Pancreas (tissue), 10 donors: Measurements from ENCODE around the gene GPRIN2. TPM values are rescaled to one million over a fixed set of nuclear protein-coding genes. Genes with fewer than 3 reads are reported as not detected.

Source experiments
- ATAC-seq, 4 donors: fragments of 200-7000 bp; cut with Tn5 transposase; one replicate each; pipeline versions ENCODE4 v1.8.0 to v1.9.1; 2020; ENCODE audit warnings: mild to moderate bottlenecking in 4 of 4, moderate library complexity in 4 of 4
- DNase-seq, 6 donors: peaks; one replicate each; pipeline ENCODE4 v3.0.0-alpha.2; 2020
- FAIRE-seq: peaks from 2 replicates; lab custom pipeline; 2012; peaks lifted over from hg19 to GRCh38; lab: Jason Lieb, UNC
- H3K27ac ChIP-seq, 4 donors: fragments of 200-600 bp; sonication (generic); 1 replicate in 3 of 4; 2 replicates in 1 of 4; pipeline versions ENCODE4 v1.5.0 to v1.8.0; 2020
- H3K27me3 ChIP-seq, 4 donors: fragments of 200-600 bp; one replicate each; pipeline ENCODE4 v1.8.0; 2021
- H3K36me3 ChIP-seq, 3 donors: fragments of 200-600 bp; sonication (generic) in 1 of 3; one replicate each; pipeline versions ENCODE4 v1.5.0 to v1.8.0; 2020 to 2021
- H3K4me1 ChIP-seq, 3 donors: fragments of 200-600 bp; one replicate each; pipeline ENCODE4 v1.8.0; 2021
- H3K4me3 ChIP-seq, 4 donors: fragments of 200-600 bp; sonication (generic) in 2 of 4; one replicate each; pipeline versions ENCODE4 v1.5.0 to v1.8.0; 2020 to 2021
- H3K9me3 ChIP-seq, 4 donors: fragments of 200-600 bp; one replicate each; pipeline ENCODE4 v1.8.0; 2021
- CTCF ChIP-seq, 4 donors: fragments of 200-600 bp; sonication (generic) in 3 of 4; IDR thresholded peaks; one replicate each; pipeline versions ENCODE4 v1.5.0 to v1.8.0; 2021; ENCODE audit warnings: antibody characterized with exemption in 4 of 4
- WGBS, 2 donors: extraction: QIAGEN DNeasy Blood & Tissue Kit; methylation state at CpG; one replicate each; pipeline ENCODE4 v1.1.7; 2013; 5-methylcytosine and 5-hydroxymethylcytosine counted together
- intact Hi-C, 3 donors: fragments of 100-400 bp; cut with DNase I; formaldehyde crosslinking; loops; one replicate each; pipeline versions ENCODE4 v1.11.1 to v1.14.2; 2022
- polyA plus RNA-seq, 2 donors: library from polyadenylated mRNA; stranded (reverse); fragments of 200-250 nt; gene quantifications; one replicate each; pipeline ENCODE4 v1.2.3, GENCODE V29; 2013
- total RNA-seq, 6 donors: library from RNA; stranded (reverse); fragmentation: NEBNext Ultra II Directional in 4 of 6; extraction: Animal tissue kit (Norgen Biotek cat#: 25700) in 4 of 6; gene quantifications; one replicate each; pipeline versions ENCODE4 v1.2.1 to v1.2.4, GENCODE V29; 2021 to 2023
- donor health status: healthy with polysubstance abuse.
- donor health status: DM: no; HTN: no; CAD: no; lungs with moderate emphysema.
- donor health status: DM: no; HTN: no; CAD: no.
- donor health status: control.
- donor health status: control.
- donor health status: Bipolar disorder and iron deficiency.
- donor health status: DM: yes; HTN: yes; CAD: no.
- donor health status: DM: no; HTN: no; CAD: no.
- donor health status: DM: no; HTN: no; CAD: no.
- donor health status: DM: yes; HTN: yes; CAD: no.

GPRIN2 gene
- total and polyA plus RNA-seq, 8 donors, result 3.7 to 14.0 (median 5.2) TPM

GRCh38 chr10:46518028-46518725, 38.3 kb downstream of the GPRIN2 start:
- Histone ChIP-seq H3K9me3 (no peaks in the 10 kb centered on the region), H3K36me3 (no peaks in the 10 kb centered on the region), H3K4me3 (no peak overlapping the region), H3K27ac (no peak overlapping the region), H3K27me3 (no peaks in the 10 kb centered on the region), H3K4me1 (no peaks in the 10 kb centered on the region)
- FAIRE-seq, result no peak
- intact Hi-C loops, result no loop called here
- WGBS, 2 donors, result 89% methylated on average over 6 of the region's 6 CpGs
- peak in 2 of 6 donors; percentile 5 to 28 for DNase-seq
- no peak for TF ChIP-seq CTCF (IDR thresholded peaks at IDR 0.05)
- ATAC-seq, result no peak

- Histone ChIP-seq H3K27ac (no peak overlapping the region), H3K4me1 (no peaks in the 10 kb centered on the region), H3K27me3 (no peaks in the 10 kb centered on the region), H3K4me3 (no peak overlapping the region), H3K36me3 (no peaks in the 10 kb centered on the region), H3K9me3 (no peaks in the 10 kb centered on the region)
- intact Hi-C loops, result no loop called here
- WGBS, 2 donors, result 86 to 96% methylated on average over 5 of the region's 5 CpGs
- DNase-seq (peak in 1 of 6 donors; percentile 16), ATAC-seq (no peak), FAIRE-seq (no peak)
- no peak for TF ChIP-seq CTCF (IDR thresholded peaks at IDR 0.05)
Observed at GRCh38 chr10:46517541-46517940, 38.9 kb downstream of the GPRIN2 start.

- no peaks in the 10 kb centered on the region for H3K9me3 ChIP-seq
- H3K36me3 ChIP-seq, result no peaks in the 10 kb centered on the region
- DNase-seq, result peak in 2 of 6 donors; percentile 8 to 21
- no peak overlapping the region for H3K4me3 ChIP-seq
- H3K27ac ChIP-seq, result no peak overlapping the region
- TF ChIP-seq CTCF (IDR thresholded peaks at IDR 0.05), result no peak
- H3K4me1 ChIP-seq, result no peaks in the 10 kb centered on the region
- intact Hi-C loops, result no loop called here
- FAIRE-seq, result no peak
- H3K27me3 ChIP-seq, result no peaks in the 10 kb centered on the region
- WGBS, 2 donors, result 80 to 84% methylated on average over 11 of the region's 11 CpGs
- ATAC-seq, result no peak
Observed at GRCh38 chr10:46516660-46517416, 39.6 kb downstream of the GPRIN2 start.

- TF ChIP-seq CTCF (IDR thresholded peaks at IDR 0.05), result no peak
- DNase-seq, result peak in 2 of 6 donors; percentile 7 to 22
- intact Hi-C loops, result no loop called here
- WGBS, 2 donors, result 88 to 92% methylated on average over 3 of the region's 3 CpGs
- no peak overlapping the region for H3K4me3 ChIP-seq
- no peak for ATAC-seq
- no peaks in the 10 kb centered on the region for H3K27me3 ChIP-seq
- H3K4me1 ChIP-seq, result no peaks in the 10 kb centered on the region
- H3K9me3 ChIP-seq, result no peaks in the 10 kb centered on the region
- no peak for FAIRE-seq
- no peak overlapping the region for H3K27ac ChIP-seq
- H3K36me3 ChIP-seq, result no peaks in the 10 kb centered on the region
Observed at GRCh38 chr10:46515793-46516192, 40.7 kb downstream of the GPRIN2 start.

- TF ChIP-seq CTCF (IDR thresholded peaks at IDR 0.05), result no peak
- DNase-seq, result no peak
- H3K27ac ChIP-seq, result no peak overlapping the region
- no peaks in the 10 kb centered on the region for H3K4me1 ChIP-seq
- H3K36me3 ChIP-seq, result no peaks in the 10 kb centered on the region
- no peak for FAIRE-seq
- no peaks in the 10 kb centered on the region for H3K9me3 ChIP-seq
- H3K4me3 ChIP-seq, result no peak overlapping the region
- no peaks in the 10 kb centered on the region for H3K27me3 ChIP-seq
- intact Hi-C loops, result no loop called here
- ATAC-seq, result no peak
Observed at GRCh38 chr10:46515366-46515765, 41.1 kb downstream of the GPRIN2 start.
